Sigmoid colon (tissue), 7 donors: ENCODE results near the gene NEURL2. TPM values are rescaled to one million over a fixed set of nuclear protein-coding genes. Genes with fewer than 3 reads are reported as not detected.

Experiments
- DNase-seq: peaks from one replicate; pipeline ENCODE4 v3.0.0-alpha.2; 2019
- H3K27ac ChIP-seq, 4 donors: fragments of 200-600 bp; sonication (generic); one replicate each; pipeline ENCODE4 v1.5.1; 2016 to 2019; ENCODE audit warnings: mild to moderate bottlenecking in 1 of 4
- H3K27me3 ChIP-seq, 3 donors: fragments of 200-600 bp; sonication (generic); one replicate each; pipeline ENCODE4 v1.5.1; 2019; ENCODE audit warnings: mild to moderate bottlenecking in 1 of 3
- H3K36me3 ChIP-seq, 4 donors: fragments of 200-600 bp; sonication (generic); one replicate each; pipeline ENCODE4 v1.5.1; 2016 to 2019
- H3K4me1 ChIP-seq, 4 donors: fragments of 200-600 bp; sonication (generic); one replicate each; pipeline ENCODE4 v1.5.1; 2017 to 2019
- H3K4me3 ChIP-seq, 4 donors: fragments of 200-600 bp; sonication (generic); one replicate each; pipeline ENCODE4 v1.5.1; 2017 to 2019; ENCODE audit warnings: mild to moderate bottlenecking in 2 of 4, moderate library complexity in 1 of 4
- H3K9me3 ChIP-seq, 4 donors: fragments of 200-600 bp in 3 of 4; sonication (generic) in 3 of 4; one replicate each; pipeline versions ENCODE4 v1.5.1 to v1.6.1; 2013 to 2019
- CTCF ChIP-seq, 4 experiments: fragments of 450-650 bp in 3 of 4; fragments of 200-600 bp in 1 of 4; IDR thresholded peaks; one replicate each; pipeline ENCODE4 v1.5.1; 2016 to 2019; ENCODE audit warnings: antibody characterized with exemption in 4 of 4, mild to moderate bottlenecking in 3 of 4, moderate library complexity in 2 of 4
- EP300 ChIP-seq, 4 donors: sonication (generic); formaldehyde crosslinking; IDR thresholded peaks; one replicate each; pipeline ENCODE4 v1.6.1; 2017; ENCODE audit warnings: antibody characterized with exemption in 4 of 4
- POLR2A ChIP-seq, 2 donors: fragments of 450-650 bp; IDR thresholded peaks; one replicate each; pipeline ENCODE4 v1.6.1; 2016; ENCODE audit warnings: antibody characterized with exemption in 2 of 2, mild to moderate bottlenecking in 2 of 2, moderate library complexity in 2 of 2
- POLR2AphosphoS5 ChIP-seq, 4 donors: sonication (generic); formaldehyde crosslinking; IDR thresholded peaks; one replicate each; pipeline ENCODE4 v1.6.1; 2017; ENCODE audit warnings: antibody characterized with exemption in 4 of 4
- WGBS, 2 donors: extraction: QIAGEN DNeasy Blood & Tissue Kit; methylation state at CpG; one replicate each; pipeline ENCODE4 v1.1.7; 2013; 5-methylcytosine and 5-hydroxymethylcytosine counted together
- intact Hi-C: fragments of 100-400 bp; cut with DNase I; formaldehyde crosslinking; loops from one replicate; pipeline ENCODE4 v1.15.1; 2023
- polyA plus RNA-seq, 3 donors: library from polyadenylated mRNA; stranded (reverse); fragments of 200-250 nt; gene quantifications; one replicate each; pipeline ENCODE4 v1.2.3, GENCODE V29; 2013
- total RNA-seq, 4 donors: library from RNA; depleted of rRNA; stranded (reverse); fragments of >200 nt; gene quantifications; one replicate each; pipeline ENCODE4 v1.1.0, GENCODE V29; 2016
- donor health status: healthy with polysubstance abuse.
- donor health status: Bipolar disorder and iron deficiency.
- donor health status: healthy.

Gene NEURL2
- total and polyA plus RNA-seq, 7 donors: 1.8 to 25.8 (median 18.9) TPM

- no peak overlapping the region for H3K27ac ChIP-seq
- 94% methylated on average over 13 of the region's 13 CpGs for WGBS, 2 donors
- no peak for TF ChIP-seq EP300 (IDR thresholded peaks at IDR 0.05)
- H3K9me3 ChIP-seq: no peaks in the 10 kb centered on the region
- peaks cover 44 to 66% (median 51%) of the 10 kb centered on the region in 4 donors for H3K36me3 ChIP-seq
- intact Hi-C loops: loop anchor here (10.0 kb wide), 2 partner anchors 124 to 574 kb away; partner anchors contain the start of genes SYS1 and UBE2C
- DNase-seq: no peak
- no peak overlapping the region for H3K4me3 ChIP-seq
- H3K27me3 ChIP-seq: no peaks in the 10 kb centered on the region
- H3K4me1 ChIP-seq: peaks cover 0 to 23% (median 11%) of the 10 kb centered on the region in 4 donors
Observed at GRCh38 chr20:45938727-45939438, 47.9 kb upstream of the NEURL2 start.

GRCh38 chr20:45937765-45938164 is 46.8 kb upstream of the NEURL2 start:
- H3K9me3 ChIP-seq: no peaks in the 10 kb centered on the region
- no peak for TF ChIP-seq POLR2AphosphoS5 (IDR thresholded peaks at IDR 0.05)
- TF ChIP-seq POLR2A (IDR thresholded peaks at IDR 0.05): no peak
- no peak for TF ChIP-seq CTCF (IDR thresholded peaks at IDR 0.05)
- TF ChIP-seq EP300 (IDR thresholded peaks at IDR 0.05): no peak
- no peak overlapping the region for H3K4me3 ChIP-seq
- WGBS, 2 donors: 63 to 81% methylated on average over 2 of the region's 2 CpGs
- no peak for DNase-seq
- H3K27ac ChIP-seq: peak overlapping the region in 1 of 4 donors; percentile 100
- H3K4me1 ChIP-seq: peaks cover 0 to 34% (median 21%) of the 10 kb centered on the region in 4 donors
- intact Hi-C loops: loop anchor here (10.0 kb wide), 2 partner anchors 123 to 573 kb away; partner anchors contain the start of genes SYS1 and UBE2C
- H3K36me3 ChIP-seq: peaks cover 36 to 54% (median 39%) of the 10 kb centered on the region in 4 donors
- no peaks in the 10 kb centered on the region for H3K27me3 ChIP-seq

- WGBS, 2 donors: 11 to 13% methylated on average over 21 of the region's 21 CpGs
- Histone ChIP-seq H3K4me3 (peak overlapping the region; percentile 57 to 100 (median 96)), H3K36me3 (peaks cover 22 to 33% (median 30%) of the 10 kb centered on the region in 4 donors), H3K4me1 (peaks cover 0 to 35% (median 22%) of the 10 kb centered on the region in 4 donors), H3K9me3 (no peaks in the 10 kb centered on the region), H3K27me3 (no peaks in the 10 kb centered on the region), H3K27ac (peak overlapping the region; percentile 98 to 100 (median 100))
- intact Hi-C loops: loop anchor here (1.0 to 10.0 kb wide), 4 partner anchors 37 to 571 kb away; partner anchors contain the start of genes CTSA, NEURL2, SYS1 and UBE2C
- TF ChIP-seq POLR2A (IDR thresholded peaks at IDR 0.05): peak; percentile 61 to 66
- TF ChIP-seq CTCF (IDR thresholded peaks at IDR 0.05): no peak
- no peak for DNase-seq
Observed at GRCh38 chr20:45935416-45936046, 44.5 kb upstream of the NEURL2 start.

GRCh38 chr20:45934586-45935415 is 43.8 kb upstream of the NEURL2 start, which contains the start of gene PCIF1:
PCIF1 (plus strand) TSS chr20:45934683; CDS start chr20:45939000, 4,317 bp downstream.
- peak; percentile 99 for DNase-seq
- no peaks in the 10 kb centered on the region for H3K27me3 ChIP-seq
- intact Hi-C loops: loop anchor here (1.0 to 10.0 kb wide), 4 partner anchors 38 to 570 kb away; partner anchors contain the start of genes CTSA, NEURL2, SYS1 and UBE2C
- H3K4me3 ChIP-seq: peak within 1 kb of the TSS; percentile 96 to 100 (median 98)
- H3K4me1 ChIP-seq: peaks cover 0 to 35% (median 22%) of the 10 kb centered on the region in 4 donors
- TF ChIP-seq EP300 (IDR thresholded peaks at IDR 0.05): no peak
- peak; percentile 88 to 90 for TF ChIP-seq POLR2A (IDR thresholded peaks at IDR 0.05)
- TF ChIP-seq POLR2AphosphoS5 (IDR thresholded peaks at IDR 0.05): peak; percentile 99 to 100 (median 100)
- no peak for TF ChIP-seq CTCF (IDR thresholded peaks at IDR 0.05)
- peak within 1 kb of the TSS; percentile 98 to 100 (median 100) for H3K27ac ChIP-seq
- no peaks in the 10 kb centered on the region for H3K9me3 ChIP-seq
- 0 to 1% methylated on average over 102 of the region's 102 CpGs for WGBS, 2 donors
- H3K36me3 ChIP-seq: peaks cover 14 to 26% (median 23%) of the 10 kb centered on the region in 4 donors
